Endothelial cell of umbilical vein (primary cell): ENCODE measurements around the gene STK32C. TPM values are rescaled to one million over a fixed set of nuclear protein-coding genes. Genes with fewer than 3 reads are reported as not detected.
"Not testable (repeated sequence)": the region's sequence is repeated elsewhere in the genome, so short reads cannot be mapped to it uniquely, and the experiment has no call there.

ENCODE experiments used
- BruUV-seq: library from RNA; stranded (reverse); fragments of 400-500 nt; replicated peaks from 2 replicates; lab custom pipeline; 2021; lab: Mats Ljungman, UMichigan
- CTCF ChIA-PET: fragments of 300-600, 350-600 bp; sonication (Branson Sonifier 250); formaldehyde crosslinking; loops from one replicate; lab custom pipeline; 2021; ENCODE audit warnings: antibody characterized with exemption, inconsistent platforms; lab: Charles Lee
- POLR2A ChIA-PET: fragments of 300-600, 350-600 bp; sonication (Branson Sonifier 250); formaldehyde crosslinking; loops from one replicate; lab custom pipeline; 2021; ENCODE audit warnings: antibody characterized with exemption, inconsistent platforms; lab: Charles Lee
- DNase-seq: peaks from one replicate; pipeline ENCODE4 v3.0.0-alpha.2; 2011; ENCODE audit warnings: low read depth, low spot score
- FAIRE-seq: peaks from 2 replicates; lab custom pipeline; 2011; peaks lifted over from hg19 to GRCh38; lab: Jason Lieb, UNC
- H2AFZ ChIP-seq: 2 replicates; pipeline ENCODE4 v1.6.0; 2012; ENCODE audit warnings: low read depth, low read length, control low read depth, inconsistent platforms
- H3K27ac ChIP-seq: 2 replicates; pipeline ENCODE4 v1.5.1; 2011; ENCODE audit warnings: low read depth, mild to moderate bottlenecking, control low read depth, low read length, moderate library complexity; ENCODE audit not compliant: insufficient read depth
- H3K27me3 ChIP-seq, 2 experiments: 2 replicates each; pipeline versions ENCODE4 v1.6.0 to v1.6.1; 2011; ENCODE audit warnings: low read length in 2 of 2, mixed read lengths in 1 of 2; ENCODE audit not compliant: control insufficient read depth in 2 of 2, insufficient read depth in 2 of 2
- H3K36me3 ChIP-seq, 2 experiments: 2 replicates in 1 of 2; 3 replicates in 1 of 2; pipeline ENCODE4 v1.5.1; 2011; ENCODE audit warnings: low read length in 2 of 2, mild to moderate bottlenecking in 1 of 2, moderate library complexity in 1 of 2; ENCODE audit not compliant: control insufficient read depth in 2 of 2, insufficient read depth in 2 of 2; ENCODE audit errors: extremely low read depth in 1 of 2
- H3K4me1 ChIP-seq: 3 replicates; pipeline ENCODE4 v1.5.1; 2011; ENCODE audit warnings: mild to moderate bottlenecking, low read length; ENCODE audit not compliant: control insufficient read depth, insufficient read depth; ENCODE audit errors: extremely low read depth
- H3K4me2 ChIP-seq: 2 replicates; pipeline ENCODE4 v1.6.1; 2011; ENCODE audit warnings: low read length, control low read depth, mixed read lengths; ENCODE audit not compliant: insufficient read depth
- H3K4me3 ChIP-seq, 3 experiments: fragments of 200-600 bp in 1 of 3; sonication (generic), shearing (Covaris generic) in 1 of 3; replicated peaks in 1 of 3; 2 replicates each; pipeline ENCODE4 v1.5.1; 2011 to 2016; ENCODE audit warnings: control low read depth in 3 of 3, low read length in 3 of 3, mild to moderate bottlenecking in 2 of 3, inconsistent platforms in 1 of 3, low read depth in 1 of 3, moderate library complexity in 1 of 3; ENCODE audit not compliant: insufficient read depth in 1 of 3
- H3K79me2 ChIP-seq: 2 replicates; pipeline ENCODE4 v1.6.0; 2012; ENCODE audit warnings: low read length, inconsistent platforms; ENCODE audit not compliant: control insufficient read depth, insufficient read depth
- H3K9ac ChIP-seq: replicated peaks from 2 replicates; pipeline ENCODE3; 2011; ENCODE audit warnings: low read length, control low read depth; ENCODE audit not compliant: insufficient read depth; ENCODE audit errors: extremely low read depth
- H3K9me1 ChIP-seq: replicated peaks from 3 replicates; pipeline ENCODE4 v1.6.0; 2011; ENCODE audit warnings: mild to moderate bottlenecking, low read length; ENCODE audit not compliant: control insufficient read depth, insufficient read depth; ENCODE audit errors: extremely low read depth
- H3K9me3 ChIP-seq: replicated peaks from 2 replicates; pipeline ENCODE4 v1.5.1; 2012; ENCODE audit warnings: low read length, inconsistent platforms; ENCODE audit not compliant: control insufficient read depth, insufficient read depth
- H4K20me1 ChIP-seq: replicated peaks from 2 replicates; pipeline ENCODE3; 2011; ENCODE audit warnings: mild to moderate bottlenecking, low read length; ENCODE audit not compliant: control insufficient read depth, insufficient read depth; ENCODE audit errors: extremely low read depth
- EZH2 ChIP-seq: IDR thresholded peaks from 2 replicates; pipeline ENCODE4 v1.6.1; 2012; ENCODE audit warnings: borderline replicate concordance, low read depth, mild to moderate bottlenecking, moderate library complexity, low read length, inconsistent platforms; ENCODE audit not compliant: severe bottlenecking
- FOS ChIP-seq: IDR thresholded peaks from 2 replicates; pipeline ENCODE4 v1.6.1; 2011; ENCODE audit warnings: mild to moderate bottlenecking, low read length, moderate library complexity, borderline replicate concordance; ENCODE audit not compliant: insufficient read depth
- GATA2 ChIP-seq: IDR thresholded peaks from 2 replicates; pipeline ENCODE4 v1.7.0; 2011; ENCODE audit warnings: low read depth, mild to moderate bottlenecking, moderate library complexity, mixed read lengths, low read length; ENCODE audit not compliant: insufficient read length, insufficient read depth
- JUN ChIP-seq: IDR thresholded peaks from 2 replicates; pipeline ENCODE4 v1.6.1; 2011; ENCODE audit warnings: borderline replicate concordance, low read depth; ENCODE audit not compliant: insufficient read length, insufficient read depth
- MYC ChIP-seq: IDR thresholded peaks from one replicate; pipeline ENCODE4 v1.6.1; 2011; ENCODE audit warnings: mild to moderate bottlenecking, low read depth, low read length
- POLR2A ChIP-seq: IDR thresholded peaks from 2 replicates; pipeline ENCODE4 v1.6.1; 2012; ENCODE audit warnings: low read depth, mild to moderate bottlenecking, control low read depth, low read length
- POLR2AphosphoS5 ChIP-seq: IDR thresholded peaks from 2 replicates; pipeline ENCODE4 v1.6.1; 2012; ENCODE audit warnings: low read depth, mild to moderate bottlenecking, control low read depth, low read length, moderate library complexity; ENCODE audit not compliant: insufficient read depth
- dilution Hi-C: fragments of 300-500 bp; cut with MboI; formaldehyde crosslinking; loops from one replicate; pipeline ENCODE4 v1.15.0; 2019; ENCODE audit warnings: low sequenced_read_pairs; ENCODE audit not compliant: extremely low pct_ligation_motif_present
- intact Hi-C: fragments of 100-400 bp; cut with micrococcal nuclease; formaldehyde crosslinking; loops from one replicate; pipeline ENCODE4 v1.10.0; 2022
- polyA plus RNA-seq, 4 experiments: library from polyadenylated mRNA; depleted of rRNA in 3 of 4; stranded (reverse) in 3 of 4; unstranded in 1 of 4; fragments of >200 nt; gene quantifications; 2 replicates each; pipeline versions ENCODE4 v1.2.1 to v1.2.3, GENCODE V29; 2011 to 2012; ENCODE audit warnings: missing spikeins in 1 of 4
- total RNA-seq: library from RNA; stranded (reverse); gene quantifications from 2 replicates; pipeline ENCODE4 v1.2.3, GENCODE V29; 2021
- TF ChIP-seq, protein P1 (sequence below): IDR thresholded peaks from 2 replicates; pipeline ENCODE4 v1.6.1; 2011; ENCODE audit not compliant: insufficient read depth, insufficient read length
- TF ChIP-seq, protein P2 (sequence below), 2 donors: IDR thresholded peaks; 1 replicate in 1 of 2; 2 replicates in 1 of 2; pipeline ENCODE4 v1.5.1; 2011; ENCODE audit warnings: low read length in 2 of 2, mild to moderate bottlenecking in 2 of 2, moderate library complexity in 2 of 2, control low read depth in 1 of 2, inconsistent platforms in 1 of 2, low read depth in 1 of 2; ENCODE audit not compliant: insufficient read depth in 1 of 2; ENCODE audit errors: extremely low read depth in 1 of 2

STK32C gene
- total and polyA plus RNA-seq, 2 donors (not counting 3 experiments of a cell fraction or from before 2014, with no cell fraction given): 5.4 to 14.1 TPM

DNA sequence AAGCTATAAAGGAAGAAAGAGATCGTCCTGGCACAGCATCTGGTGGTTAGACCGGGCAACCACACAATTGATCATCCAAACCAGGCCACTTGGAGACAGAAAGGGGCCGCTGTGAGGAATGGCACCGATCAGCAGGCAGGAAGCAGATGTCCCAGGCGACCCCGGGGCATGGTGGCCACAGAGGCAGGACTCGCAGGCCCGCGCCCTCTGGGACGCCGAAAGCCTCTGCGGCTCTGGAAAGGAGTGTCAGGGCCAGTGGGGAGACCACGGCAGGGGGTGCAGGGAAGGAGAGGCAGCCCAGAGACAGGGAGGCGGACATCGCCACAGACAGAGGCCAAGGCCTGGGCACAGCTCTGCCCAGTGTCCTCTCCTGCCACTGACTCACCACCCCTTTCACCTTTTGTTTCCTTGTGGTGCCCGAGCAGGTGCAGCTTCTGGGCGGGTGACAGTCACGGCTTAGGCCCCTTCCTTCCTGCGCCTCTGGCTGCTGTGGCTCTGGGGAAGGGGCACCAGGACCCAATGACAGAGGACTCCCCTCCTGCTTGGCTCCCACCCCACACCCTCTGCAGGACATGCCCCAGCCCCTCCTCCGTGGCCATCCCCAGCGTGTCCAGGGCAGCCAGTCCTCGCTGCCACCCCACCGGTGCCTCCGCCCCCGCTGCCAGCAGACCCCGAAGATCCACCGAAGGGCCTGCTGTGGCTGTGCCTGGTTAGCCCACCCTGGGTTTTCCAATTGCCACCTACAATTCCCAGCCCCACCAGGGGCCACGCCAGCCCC lies 10.9 kb downstream of the STK32C start:
- Histone ChIP-seq H3K4me2 (no peak overlapping the region), H3K4me1 (no peaks in the 10 kb centered on the region), H3K9me1 (no peaks in the 10 kb centered on the region), H3K36me3 (no peaks in the 10 kb centered on the region), H3K9ac (no peak overlapping the region), H2AFZ (no peak overlapping the region), H3K27me3 (no peaks in the 10 kb centered on the region), H3K4me3 (no peak overlapping the region), H3K79me2 (no peaks in the 10 kb centered on the region), H3K9me3 (no peaks in the 10 kb centered on the region), H3K27ac (no peak overlapping the region), H4K20me1 (no peaks in the 10 kb centered on the region)
- TF ChIP-seq POLR2AphosphoS5 (no peak), GATA2 (no peak), POLR2A (no peak), EZH2 (no peak), FOS (no peak), MYC (no peak), JUN (no peak)
- TF ChIP-seq, protein P1, sequence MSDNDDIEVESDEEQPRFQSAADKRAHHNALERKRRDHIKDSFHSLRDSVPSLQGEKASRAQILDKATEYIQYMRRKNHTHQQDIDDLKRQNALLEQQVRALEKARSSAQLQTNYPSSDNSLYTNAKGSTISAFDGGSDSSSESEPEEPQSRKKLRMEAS: no peak
- TF ChIP-seq, protein P2, sequence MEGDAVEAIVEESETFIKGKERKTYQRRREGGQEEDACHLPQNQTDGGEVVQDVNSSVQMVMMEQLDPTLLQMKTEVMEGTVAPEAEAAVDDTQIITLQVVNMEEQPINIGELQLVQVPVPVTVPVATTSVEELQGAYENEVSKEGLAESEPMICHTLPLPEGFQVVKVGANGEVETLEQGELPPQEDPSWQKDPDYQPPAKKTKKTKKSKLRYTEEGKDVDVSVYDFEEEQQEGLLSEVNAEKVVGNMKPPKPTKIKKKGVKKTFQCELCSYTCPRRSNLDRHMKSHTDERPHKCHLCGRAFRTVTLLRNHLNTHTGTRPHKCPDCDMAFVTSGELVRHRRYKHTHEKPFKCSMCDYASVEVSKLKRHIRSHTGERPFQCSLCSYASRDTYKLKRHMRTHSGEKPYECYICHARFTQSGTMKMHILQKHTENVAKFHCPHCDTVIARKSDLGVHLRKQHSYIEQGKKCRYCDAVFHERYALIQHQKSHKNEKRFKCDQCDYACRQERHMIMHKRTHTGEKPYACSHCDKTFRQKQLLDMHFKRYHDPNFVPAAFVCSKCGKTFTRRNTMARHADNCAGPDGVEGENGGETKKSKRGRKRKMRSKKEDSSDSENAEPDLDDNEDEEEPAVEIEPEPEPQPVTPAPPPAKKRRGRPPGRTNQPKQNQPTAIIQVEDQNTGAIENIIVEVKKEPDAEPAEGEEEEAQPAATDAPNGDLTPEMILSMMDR (IDR thresholded peaks at IDR 0.05; ENCODE audit: extremely low read depth in 1 of 2, insufficient read depth in 1 of 2, low read depth in 1 of 2, low read length in 2 of 2): no peak
- no peak for DNase-seq
- intact Hi-C loops: no loop called here
- dilution Hi-C loops: no loop called here
- ChIA-PET CTCF (no interaction called here), POLR2A (no interaction called here)
- no peak for FAIRE-seq
- no TSS peak for BruUV-seq

DNA sequence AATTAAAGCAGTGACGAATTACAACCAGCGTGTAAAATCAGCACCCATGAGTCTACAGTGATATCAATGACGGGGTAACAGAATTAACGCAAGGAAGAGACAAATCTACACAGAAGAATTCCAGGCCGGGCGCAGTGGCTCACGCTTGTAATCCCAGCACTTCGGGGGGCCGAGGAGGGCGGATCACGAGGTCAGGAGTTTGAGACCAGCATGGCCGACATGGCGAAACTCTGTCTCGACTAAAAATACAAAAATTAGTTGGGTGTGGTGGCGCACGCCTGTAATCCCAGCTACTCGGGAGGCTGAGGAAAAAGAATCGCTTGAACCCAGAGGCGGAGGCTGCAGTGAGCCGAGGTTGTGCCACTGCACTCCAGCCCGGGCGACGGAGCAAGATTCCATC lies 12.3 kb downstream of the STK32C start:
- BruUV-seq, H3K9me1 ChIP-seq, H3K4me3 ChIP-seq, H4K20me1 ChIP-seq, H3K9me3 ChIP-seq, H3K79me2 ChIP-seq, POLR2A ChIA-PET, H3K4me2 ChIP-seq, intact Hi-C loops, DNase-seq, dilution Hi-C loops, H3K27me3 ChIP-seq, H3K27ac ChIP-seq, H3K9ac ChIP-seq, FAIRE-seq, H3K4me1 ChIP-seq, H2AFZ ChIP-seq, H3K36me3 ChIP-seq: not testable (repeated sequence)
- CTCF ChIA-PET: interaction anchor here (1.2 kb wide), 1 partner anchor 42 kb away, joined by 4 read pairs; no protein-coding TSS in a partner anchor
